RPMI7951 (cell line): ENCODE data around the gene CNGA2. TPM values are rescaled to one million over a fixed set of nuclear protein-coding genes. Genes with fewer than 3 reads are reported as not detected.
"Not testable (repeated sequence)": the region's sequence is repeated elsewhere in the genome, so short reads cannot be mapped to it uniquely, and the experiment has no call there.

Experiments used
- DNase-seq: peaks from one replicate; pipeline ENCODE4 v3.0.0-alpha.2; 2012; ENCODE audit warnings: low read depth
- total RNA-seq: library from RNA; depleted of rRNA; stranded (reverse); fragments of >200 nt; shearing (Covaris generic); gene quantifications from 2 replicates; pipeline ENCODE4 v1.2.3, GENCODE V29; 2014; rRNA removed

CNGA2 gene
- not detected in 2 replicates for total RNA-seq

GRCh38 chrX:151734446-151734845 is at the start of gene CNGA2:
Gene CNGA2 (plus strand): TSS chrX:151734746. CDS start chrX:151738484, 3,738 bp downstream.
- no peak for DNase-seq

- no peak for DNase-seq
Observed at GRCh38 chrX:151687635-151688034, 46.9 kb upstream of the CNGA2 start.

GRCh38 chrX:151688695-151689094 is 45.9 kb upstream of the CNGA2 start:
- no peak for DNase-seq

GRCh38 chrX:151692825-151693224 is 41.7 kb upstream of the CNGA2 start:
- DNase-seq: no peak

GRCh38 chrX:151694121-151694520 is 40.4 kb upstream of the CNGA2 start:
- DNase-seq: no peak

- no peak for DNase-seq
Observed at GRCh38 chrX:151694661-151695582, 39.6 kb upstream of the CNGA2 start, which contains the start of gene PRRG3. Gene PRRG3 (plus strand): TSS chrX:151695458. CDS start chrX:151698815, 3,357 bp downstream.

- no peak for DNase-seq
Observed at GRCh38 chrX:151695583-151696340, 38.8 kb upstream of the CNGA2 start.

GRCh38 chrX:151697082-151697481 is 37.5 kb upstream of the CNGA2 start:
- not testable (repeated sequence) for DNase-seq

GRCh38 chrX:151697522-151697921 is 37.0 kb upstream of the CNGA2 start:
- peak; percentile 85 for DNase-seq

GRCh38 chrX:151698485-151698884 is 36.1 kb upstream of the CNGA2 start:
- DNase-seq: no peak

- DNase-seq: no peak
Observed at GRCh38 chrX:151699746-151700145, 34.8 kb upstream of the CNGA2 start.

- no peak for DNase-seq
Observed at GRCh38 chrX:151700581-151700980, 34.0 kb upstream of the CNGA2 start.

GRCh38 chrX:151701071-151701470 is 33.5 kb upstream of the CNGA2 start:
- no peak for DNase-seq

- no peak for DNase-seq
Observed at GRCh38 chrX:151701531-151701930, 33.0 kb upstream of the CNGA2 start.

GRCh38 chrX:151702026-151702714 is 32.4 kb upstream of the CNGA2 start:
- no peak for DNase-seq

- no peak for DNase-seq
Observed at GRCh38 chrX:151702741-151703340, 31.7 kb upstream of the CNGA2 start.

- no peak for DNase-seq
Observed at GRCh38 chrX:151703487-151703886, 31.1 kb upstream of the CNGA2 start.

GRCh38 chrX:151704041-151704663 is 30.4 kb upstream of the CNGA2 start:
- DNase-seq: no peak

GRCh38 chrX:151708821-151709220 is 25.7 kb upstream of the CNGA2 start:
- DNase-seq: no peak

- DNase-seq: no peak
Observed at GRCh38 chrX:151710457-151710856, 24.1 kb upstream of the CNGA2 start.

- DNase-seq: no peak
Observed at GRCh38 chrX:151711154-151711553, 23.4 kb upstream of the CNGA2 start.
